ENCODE measurements around the gene XYLT1.

The XYLT1 gene

DNA sequence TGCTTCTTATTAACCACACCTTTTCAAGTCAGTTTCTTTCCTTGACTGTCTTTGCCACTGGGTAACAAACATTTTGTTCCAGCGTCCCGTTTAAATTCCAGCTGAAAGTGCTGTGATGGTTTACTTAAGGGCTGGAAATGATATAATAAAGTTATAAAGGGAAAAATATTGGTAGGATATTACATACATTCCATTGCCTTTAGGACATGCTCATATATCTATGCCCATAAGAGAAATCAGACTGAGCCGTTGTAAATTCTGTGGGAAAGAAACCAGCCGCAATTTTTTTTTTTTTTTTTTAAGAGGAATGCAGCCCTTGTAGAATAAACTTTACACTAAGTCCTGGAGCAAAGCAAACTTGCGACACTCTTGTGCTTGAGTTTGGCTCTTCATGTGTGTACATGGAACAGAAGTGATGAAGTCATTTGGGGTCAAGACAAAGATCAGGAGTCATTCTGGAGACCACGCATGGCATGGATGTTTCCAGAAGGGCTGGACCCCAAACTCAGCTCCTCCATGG is 210.9 kb downstream of the XYLT1 start:
- DNase-seq (ENCODE audit: low read depth in 2 of 2): no peak

DNA sequence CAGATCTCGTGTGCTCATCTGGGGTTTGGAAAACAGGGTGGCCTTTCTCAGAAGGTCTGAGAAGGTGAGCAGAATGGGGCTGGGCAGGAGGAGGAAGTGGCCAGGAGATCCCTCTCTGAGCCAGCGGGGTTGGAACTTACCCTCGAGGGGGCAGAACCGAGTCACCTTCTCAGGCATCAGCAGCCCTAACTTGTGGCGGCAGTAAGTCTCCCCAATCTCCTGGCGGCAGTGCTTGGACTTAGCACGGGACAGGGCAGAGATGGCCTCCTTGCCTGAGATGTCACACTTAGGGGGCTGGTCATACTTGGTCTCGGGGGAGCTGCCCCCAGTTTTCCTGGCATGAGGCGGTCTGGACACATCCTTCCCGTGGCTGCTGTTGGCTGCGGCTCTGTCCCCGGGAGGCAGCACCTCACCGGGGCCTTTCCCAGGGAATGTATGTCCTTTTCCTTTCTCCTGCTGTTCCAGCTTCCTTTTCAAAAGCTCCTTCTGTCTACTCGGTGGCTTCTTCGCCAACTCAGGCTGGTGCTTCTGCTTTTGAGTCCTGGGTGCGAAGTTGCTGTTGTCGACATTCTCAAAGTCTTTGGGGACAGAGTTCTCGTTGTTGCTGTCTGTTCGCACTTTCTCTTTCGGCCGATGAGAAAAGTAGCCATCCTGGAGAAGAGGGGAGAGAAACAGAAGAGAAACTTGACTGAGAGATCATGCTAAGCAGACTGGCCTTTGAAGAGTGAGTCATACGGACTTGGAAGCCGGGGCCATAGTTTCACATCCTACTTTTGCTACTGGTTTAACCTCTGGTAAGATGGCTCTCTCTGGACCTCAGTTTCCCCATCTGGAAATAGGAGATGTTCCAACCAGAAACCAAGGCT is 211.7 kb downstream of the XYLT1 start:
- no peak for DNase-seq (ENCODE audit: low read depth in 2 of 2)

DNA sequence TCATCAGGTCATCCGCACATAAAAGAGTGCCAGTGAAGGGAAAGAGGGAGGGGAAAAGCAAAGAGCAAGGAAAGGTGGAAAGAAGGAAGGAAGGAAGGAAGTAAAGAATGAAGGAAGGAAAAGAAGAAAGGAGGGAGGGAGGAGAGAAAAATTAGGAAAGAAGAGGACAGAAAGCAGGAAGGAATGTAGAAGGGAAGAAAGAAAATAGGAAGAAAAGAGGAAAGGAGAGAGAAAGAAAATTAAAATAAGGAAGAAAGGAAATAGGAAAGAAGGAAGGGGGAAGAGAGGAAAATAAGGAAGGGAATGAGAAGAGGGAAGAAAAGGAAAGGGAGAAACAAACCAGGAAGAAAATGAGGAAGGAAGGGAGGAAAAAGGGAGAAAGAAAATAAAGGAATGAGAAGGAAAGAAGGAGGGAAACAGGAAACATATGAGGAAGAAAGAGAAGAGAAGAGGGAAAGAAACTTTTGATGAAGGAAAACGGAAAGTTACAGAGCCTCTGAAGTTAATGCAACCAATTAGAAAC is 212.6 kb downstream of the XYLT1 start:
- DNase-seq (ENCODE audit: low read depth in 2 of 2): no peak

DNA sequence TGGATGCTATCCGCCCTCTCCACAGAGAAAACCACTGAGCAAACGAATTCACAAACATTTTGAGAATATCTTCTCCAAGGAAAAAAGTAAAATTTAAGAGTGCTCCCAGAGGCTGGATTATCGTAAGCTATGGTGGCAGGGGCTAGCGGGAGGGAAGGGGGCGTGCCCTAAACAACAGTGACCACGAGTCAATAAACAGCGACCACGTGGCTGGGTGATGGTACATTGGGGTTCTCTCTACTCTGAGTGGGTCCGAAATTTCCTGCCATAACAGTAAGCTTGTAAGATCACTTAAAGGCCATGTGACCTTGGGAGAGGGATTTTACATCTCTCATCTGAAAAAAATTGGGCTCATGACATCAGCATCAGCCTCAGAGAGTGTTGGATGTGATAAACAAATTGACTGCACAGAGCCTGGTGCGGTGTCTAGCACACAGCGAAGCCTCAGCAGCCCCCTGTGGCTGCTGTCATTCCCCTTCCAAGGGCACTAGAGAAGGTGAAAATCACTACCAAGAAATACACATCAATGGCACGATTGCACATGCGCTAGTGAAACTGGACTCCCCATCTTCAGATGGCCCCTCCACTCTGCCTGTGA is 213.2 kb downstream of the XYLT1 start:
- DNase-seq (ENCODE audit: low read depth in 2 of 2): no peak

DNA sequence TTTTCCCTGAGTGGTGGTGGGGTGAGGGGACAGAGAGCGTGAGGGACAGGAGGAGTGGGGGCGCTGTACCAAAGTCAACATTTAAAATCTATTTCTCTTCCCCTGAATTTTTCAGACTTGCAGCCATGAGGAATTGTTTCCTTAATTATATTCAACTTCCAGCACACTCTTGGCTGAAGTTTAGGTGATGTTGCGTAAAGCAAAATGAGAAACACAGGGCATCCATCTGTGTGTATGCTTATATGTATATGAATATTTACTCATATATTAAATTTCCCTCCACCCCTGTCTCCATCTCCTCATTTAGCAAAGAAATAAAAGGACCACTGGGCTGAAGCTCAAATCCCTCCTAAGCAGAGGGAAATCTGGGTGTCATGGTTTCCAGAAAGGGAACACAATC is 218.1 kb downstream of the XYLT1 start:
- DNase-seq (ENCODE audit: low read depth in 2 of 2): no peak

DNA sequence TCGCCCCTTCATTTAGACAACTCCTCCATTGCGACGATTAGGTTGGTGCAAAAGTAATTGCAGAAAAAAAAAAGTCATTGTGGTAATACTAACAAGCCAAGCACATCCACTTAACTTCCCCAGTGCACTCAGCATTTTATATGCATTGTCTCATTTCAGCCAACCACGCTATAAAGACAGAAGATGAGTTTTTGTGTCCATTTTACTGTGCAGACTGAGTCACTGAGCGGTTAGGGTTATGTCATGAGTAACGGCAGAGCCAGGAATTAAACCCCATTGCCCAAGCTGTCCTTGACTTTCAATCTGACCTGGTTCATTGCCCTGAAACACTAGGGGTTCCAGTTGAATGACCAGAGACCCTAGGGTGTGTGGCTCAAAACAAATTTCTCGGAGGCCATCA is 218.7 kb downstream of the XYLT1 start:
- DNase-seq (ENCODE audit: low read depth in 2 of 2): no peak

DNA sequence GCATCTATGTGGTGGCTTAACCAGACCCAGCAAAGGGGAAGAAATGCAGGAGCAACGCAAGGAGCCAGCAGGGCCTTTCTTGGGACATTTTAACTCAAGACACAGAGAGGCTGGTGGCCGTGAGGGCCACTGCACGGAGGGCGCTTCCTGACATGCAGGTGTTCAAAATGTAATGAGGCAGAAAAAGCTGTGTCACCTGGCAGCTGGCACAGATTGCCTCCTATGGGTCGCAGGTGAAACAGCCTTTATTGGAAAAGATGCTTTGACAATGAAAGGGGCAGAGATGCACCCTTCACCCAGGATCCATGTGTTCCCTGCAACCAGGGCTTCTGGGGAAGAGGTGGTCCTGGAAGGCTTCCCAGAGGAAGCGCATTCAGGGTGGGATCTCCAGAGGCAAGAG is 219.3 kb downstream of the XYLT1 start:
- DNase-seq (ENCODE audit: low read depth in 2 of 2): no peak

DNA sequence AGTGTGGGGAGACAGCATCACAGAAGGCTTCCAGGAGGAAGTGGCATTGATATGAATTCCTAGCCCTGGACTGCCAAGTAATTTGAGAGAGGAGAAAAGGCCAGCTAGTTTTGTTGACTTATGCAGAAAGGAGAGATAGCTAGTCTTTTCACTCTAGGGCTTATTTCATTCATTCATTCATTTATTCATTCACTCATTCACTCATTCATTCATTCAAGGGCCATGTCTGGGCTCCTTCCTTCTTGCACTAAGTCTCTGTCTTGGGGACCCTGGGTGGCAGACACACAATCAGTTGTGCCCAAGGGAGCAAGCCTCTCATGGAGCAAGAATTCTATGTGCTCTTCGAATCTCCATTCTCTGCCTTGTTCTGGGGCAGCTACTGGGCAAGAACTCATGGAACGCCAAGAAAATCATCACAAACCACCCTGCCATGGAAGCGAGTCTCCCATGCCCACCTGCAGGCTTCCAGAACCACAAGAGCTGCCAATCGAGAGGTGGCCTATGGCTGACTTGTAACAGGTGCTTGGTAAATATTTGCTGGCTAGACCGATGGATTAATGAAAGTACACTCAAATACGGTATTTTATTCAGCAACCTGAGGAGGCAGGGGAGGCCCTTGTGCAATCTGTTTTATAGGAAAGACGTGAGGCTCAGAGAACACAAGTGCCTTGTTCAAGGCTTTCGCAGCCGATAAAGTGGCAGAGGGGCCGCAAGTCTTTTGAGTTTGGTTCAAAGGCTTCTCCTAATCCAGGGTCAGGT is 223.6 kb downstream of the XYLT1 start:
- no peak for DNase-seq (ENCODE audit: low read depth in 2 of 2)

DNA sequence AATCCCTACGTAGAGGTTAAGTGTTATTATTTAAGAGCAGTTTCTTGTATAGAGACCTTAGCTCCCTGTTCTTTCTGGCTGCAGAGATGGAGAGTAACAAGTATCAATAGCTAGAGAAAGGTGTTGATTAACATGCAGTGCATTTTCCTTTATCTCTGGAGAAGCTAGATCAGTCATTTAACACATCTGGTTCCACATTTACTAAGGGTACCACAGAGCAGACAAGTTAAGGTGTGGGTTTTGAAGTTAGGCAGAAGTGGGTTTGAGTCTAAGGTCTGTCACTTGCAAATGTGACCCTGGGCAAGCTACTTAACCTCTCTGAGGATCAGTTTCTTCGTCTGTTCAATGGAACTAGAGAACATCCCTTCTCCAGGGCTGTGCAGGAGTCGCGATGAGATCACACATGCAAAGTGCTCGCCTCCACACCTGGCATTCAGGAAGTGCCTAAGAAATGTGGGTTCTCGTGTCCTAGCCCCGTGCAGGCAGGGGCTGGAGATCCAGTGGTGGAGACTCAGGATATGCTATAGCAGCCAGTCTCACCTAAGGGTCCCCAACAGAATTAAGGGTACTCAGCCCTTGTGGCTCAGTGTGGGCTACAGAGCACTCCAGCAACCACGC is 224.4 kb downstream of the XYLT1 start:
- DNase-seq (ENCODE audit: low read depth in 2 of 2): no peak

DNA sequence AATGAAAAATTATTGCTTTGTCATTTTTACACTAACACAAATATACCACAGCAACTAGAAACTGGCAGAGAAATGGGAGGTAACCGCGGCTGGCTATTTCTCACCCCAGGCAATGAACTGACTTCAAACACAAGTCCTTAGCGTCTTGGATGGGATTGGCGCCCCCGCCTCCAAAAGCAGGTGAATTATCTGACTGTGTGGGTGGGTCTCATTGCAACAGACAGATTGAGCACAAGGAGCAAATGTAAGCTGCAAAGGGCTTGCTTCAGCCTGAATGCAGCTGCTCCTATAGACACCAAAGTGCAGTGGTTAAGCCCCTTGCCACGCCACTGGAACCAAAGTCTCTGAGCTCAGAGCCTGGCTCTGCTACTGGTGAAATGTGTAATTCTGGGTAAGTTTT is 225.0 kb downstream of the XYLT1 start:
- DNase-seq (ENCODE audit: low read depth in 2 of 2): no peak

DNA sequence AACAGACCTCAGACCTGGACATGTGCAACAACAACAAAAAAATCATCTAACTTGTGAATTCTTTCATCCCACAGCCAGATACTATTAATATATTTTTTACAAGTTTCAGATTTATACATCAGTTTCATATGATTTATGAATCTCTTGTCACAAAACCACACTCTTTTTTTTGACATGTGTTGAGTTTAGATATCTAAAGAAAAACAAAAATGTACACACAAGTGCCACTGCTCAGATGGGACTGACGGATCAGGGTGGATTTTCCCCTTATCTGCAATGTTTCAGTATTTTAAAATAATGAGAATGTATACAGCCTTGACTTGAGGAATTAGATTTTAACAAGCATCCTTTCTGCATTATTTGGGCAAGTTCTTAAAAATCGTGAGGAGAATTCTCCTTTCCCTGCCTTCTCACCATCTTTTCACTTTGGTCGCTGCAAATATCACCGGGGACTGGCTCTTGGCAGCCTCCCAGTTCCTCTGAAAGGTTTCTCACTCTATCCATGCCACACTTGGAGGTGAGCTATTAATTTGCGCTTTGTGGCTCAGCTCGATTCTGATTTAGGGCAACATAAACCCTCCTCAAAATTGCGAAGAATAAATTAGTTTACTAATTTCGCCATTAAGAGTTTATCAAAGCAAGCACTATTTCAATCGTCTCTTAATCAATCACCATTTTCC is 225.7 kb downstream of the XYLT1 start:
- no peak for DNase-seq (ENCODE audit: low read depth in 2 of 2)

DNA sequence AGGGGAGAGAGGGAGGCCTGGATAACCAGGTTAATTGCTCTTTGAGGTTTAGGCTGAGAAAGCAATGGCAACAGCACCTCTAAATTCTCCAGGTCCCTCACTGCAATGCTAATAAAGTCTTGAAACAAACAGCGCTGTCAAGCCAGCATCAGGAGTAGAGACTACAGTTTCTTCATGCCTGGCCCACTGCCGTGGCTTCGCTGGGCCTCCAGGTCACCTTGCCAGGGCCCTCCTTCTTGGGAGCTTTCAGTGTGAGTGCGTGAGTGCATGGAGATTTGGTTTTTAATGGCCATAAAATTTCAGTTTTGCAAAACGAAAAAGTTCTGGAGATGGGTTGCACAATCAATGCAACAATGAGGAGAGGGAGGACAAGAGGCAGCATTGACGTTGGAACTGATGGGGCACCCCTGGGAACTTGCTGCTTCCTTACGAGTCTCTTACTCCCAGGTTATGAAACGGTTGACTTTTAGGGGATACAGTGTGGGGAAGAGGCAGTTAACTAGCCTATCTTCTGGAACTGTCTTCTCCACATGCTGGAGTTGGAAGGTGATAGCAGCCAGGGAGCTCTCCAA is 229.4 kb downstream of the XYLT1 start:
- DNase-seq (ENCODE audit: low read depth in 2 of 2): no peak

DNA sequence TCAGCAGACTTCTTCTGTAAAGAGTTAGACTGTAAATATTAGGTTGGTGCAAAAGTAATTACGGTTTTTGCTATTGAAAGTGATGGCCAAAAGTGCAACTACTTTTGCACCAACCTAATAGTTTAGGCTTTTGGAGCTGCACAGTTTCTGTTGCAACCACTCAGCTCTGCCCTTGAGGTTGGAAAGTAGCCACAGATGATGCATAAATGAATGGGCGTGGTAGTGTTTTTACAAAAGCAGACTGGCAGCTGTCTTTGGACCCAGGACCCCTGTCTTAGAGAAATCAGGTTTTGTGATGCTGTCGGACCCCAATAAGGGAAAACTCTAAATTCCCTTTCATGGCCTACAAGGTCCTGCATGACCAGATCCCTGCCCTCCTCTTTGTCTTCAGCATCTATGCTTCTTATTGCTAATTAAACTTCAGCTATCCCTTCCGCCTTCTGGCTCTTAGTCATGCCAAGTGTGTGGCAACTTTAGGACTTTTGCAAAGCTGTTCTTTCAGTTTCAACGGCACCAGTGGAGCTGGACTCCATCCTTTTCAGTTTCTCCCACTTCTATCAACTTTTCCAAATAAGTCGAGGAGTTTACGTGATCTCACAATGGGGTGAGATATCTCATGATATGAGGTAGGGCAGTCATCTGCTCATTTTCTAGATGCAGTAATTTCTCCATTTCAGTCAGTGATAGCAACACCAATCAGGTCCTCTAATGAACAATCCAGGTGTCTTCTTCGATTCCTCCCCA is 232.3 kb downstream of the XYLT1 start:
- no peak for DNase-seq (ENCODE audit: low read depth in 2 of 2)

DNA sequence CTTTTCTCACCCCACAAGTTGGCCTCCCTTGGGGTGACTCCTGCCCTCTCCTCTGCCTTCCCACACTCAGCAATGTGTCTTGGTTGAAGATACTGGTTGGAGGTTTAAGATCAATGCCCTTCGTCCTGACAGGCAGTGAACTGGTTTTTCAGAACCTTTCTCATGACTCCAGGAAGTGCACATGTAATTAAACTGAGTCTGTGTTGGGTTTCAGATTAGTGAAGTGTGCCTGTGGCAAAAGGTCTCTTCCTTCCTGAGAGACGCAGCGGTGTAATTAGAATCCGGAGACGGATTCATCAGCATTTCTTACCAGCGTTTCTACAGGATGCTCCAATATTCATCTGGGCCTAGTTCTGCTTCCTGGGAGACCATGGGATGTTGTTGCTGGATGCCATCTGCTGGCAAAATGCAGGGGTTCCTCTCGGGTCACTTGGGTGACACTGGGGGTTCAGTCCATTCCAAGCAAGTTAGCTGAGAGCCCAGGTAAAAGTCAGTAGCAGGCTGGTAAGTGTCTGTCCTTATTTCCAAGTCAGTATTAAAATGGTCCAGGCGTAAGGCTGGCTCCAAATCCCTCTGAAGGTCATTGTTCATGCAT is 233.3 kb downstream of the XYLT1 start:
- no peak for DNase-seq (ENCODE audit: low read depth in 2 of 2)

DNA sequence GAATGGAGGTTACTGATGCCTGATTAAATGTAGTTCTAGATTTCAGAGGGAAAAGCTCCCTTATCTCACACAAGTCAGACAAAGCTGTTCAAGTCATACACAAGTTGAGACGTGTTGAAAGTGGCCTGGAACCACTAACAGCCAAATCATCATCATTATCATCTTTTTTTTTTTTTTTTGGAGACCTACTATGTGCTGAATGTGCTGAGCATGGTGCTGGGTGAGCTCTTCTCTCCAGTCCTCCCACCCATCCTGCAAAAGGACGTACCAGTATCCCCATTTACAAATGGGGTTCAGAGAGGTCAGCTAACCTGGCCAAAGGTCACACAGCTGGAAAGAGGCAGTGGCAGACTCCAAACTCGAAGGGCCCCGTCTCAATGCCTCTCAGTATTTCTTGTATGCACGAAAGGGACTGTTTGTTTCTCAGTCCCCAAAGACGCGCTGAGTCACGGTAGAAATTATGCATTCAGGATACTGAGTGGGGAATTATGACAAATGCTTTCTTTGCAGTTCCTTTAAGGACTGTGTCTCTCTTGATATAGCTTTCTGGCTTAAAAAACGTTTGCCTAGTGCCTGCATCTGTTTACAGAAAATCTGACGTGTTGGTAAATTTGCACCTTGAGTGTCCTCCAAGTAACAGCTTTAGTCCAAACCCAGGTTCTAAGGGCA is 235.5 kb downstream of the XYLT1 start:
- DNase-seq (ENCODE audit: low read depth in 2 of 2): no peak

DNA sequence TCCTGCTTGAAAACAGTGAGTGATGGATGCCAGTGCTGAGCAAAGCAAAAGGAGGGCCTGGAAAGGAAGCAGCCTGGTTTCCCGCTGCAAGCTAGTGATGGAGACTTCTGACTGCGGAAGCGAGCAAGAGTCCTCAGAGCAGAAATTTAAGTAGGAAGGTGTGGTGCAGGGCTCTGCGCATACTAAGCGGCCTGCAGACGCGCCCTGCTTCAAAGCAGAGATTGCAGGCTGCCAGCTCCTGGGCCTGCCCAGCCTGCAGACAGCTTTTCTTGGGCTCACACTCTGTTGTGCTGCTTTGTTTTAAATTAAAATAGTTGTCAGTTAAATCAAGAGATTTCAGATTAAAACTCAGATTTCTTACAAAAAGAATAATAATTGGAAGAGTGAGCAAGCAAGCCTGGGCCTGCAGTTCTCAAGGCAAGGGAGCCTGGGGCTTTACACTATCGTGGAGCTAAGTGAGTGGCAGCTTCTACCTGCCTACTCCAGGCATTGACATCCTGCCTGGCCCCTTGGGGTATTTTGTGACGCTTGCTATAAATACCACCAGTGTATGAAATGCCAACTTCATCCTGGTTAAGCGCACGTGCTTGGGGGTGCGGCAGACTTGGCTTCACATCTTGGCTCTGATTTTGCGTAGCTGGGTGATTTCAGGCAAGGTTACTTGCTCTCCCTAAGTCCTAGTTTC is 237.3 kb downstream of the XYLT1 start:
- DNase-seq (ENCODE audit: low read depth in 2 of 2): no peak

DNA sequence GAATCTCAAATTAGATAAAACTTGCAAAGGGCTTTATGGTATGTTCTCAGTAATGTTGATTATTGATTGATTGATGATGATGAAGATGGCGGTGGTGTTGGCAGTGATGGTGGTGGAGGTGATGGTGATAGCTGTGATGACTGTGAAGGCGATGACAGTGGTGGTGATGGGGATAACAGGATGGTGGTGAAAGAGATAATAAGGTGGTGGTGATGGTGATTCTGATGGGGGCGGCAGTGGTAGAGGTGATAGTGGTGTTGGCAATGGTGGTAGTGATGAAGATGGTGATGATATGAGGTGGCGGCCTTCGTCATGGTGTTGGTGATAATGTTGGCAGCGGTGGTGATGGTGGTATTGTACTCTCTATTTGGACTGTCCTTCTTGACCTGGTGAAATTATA is 238.3 kb downstream of the XYLT1 start:
- DNase-seq (ENCODE audit: low read depth in 2 of 2): no peak

DNA sequence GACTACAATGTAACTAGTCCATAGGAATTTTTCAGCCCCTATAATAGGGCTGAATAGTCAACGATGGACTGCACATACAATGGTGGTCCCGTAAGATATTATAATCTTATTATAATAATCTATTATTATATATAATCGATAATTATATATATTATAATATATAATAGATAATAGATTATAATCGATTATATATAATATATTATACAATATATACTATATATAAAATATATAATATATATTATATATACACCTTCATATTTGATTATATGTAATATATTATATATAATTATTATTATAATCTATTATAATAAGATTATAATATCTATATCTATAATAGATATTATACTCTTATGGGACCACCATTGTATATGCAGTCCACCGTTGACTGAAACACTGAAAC is 238.8 kb downstream of the XYLT1 start:
- DNase-seq (ENCODE audit: low read depth in 2 of 2): no peak

All from stimulated activated CD8-positive, alpha-beta memory T cell treated with anti-CD3 and anti-CD28 coated beads, Interleukin-15, amount 100 ng/mL, for 4 hours (primary cell).